HFFc6 (cell line): Measurements from ENCODE around the gene PIGR. TPM values are rescaled to one million over a fixed set of nuclear protein-coding genes. Genes with fewer than 3 reads are reported as not detected.

Experiments
- DNase-seq: peaks from one replicate; pipeline ENCODE4 v3.0.0-alpha.2; 2018
- H3K27ac Mint-ChIP-seq: 2 replicates; pipeline ENCODE4 v1.8.0; 2020; ENCODE audit warnings: mild to moderate bottlenecking, mixed read lengths
- H3K27me3 Mint-ChIP-seq: 2 replicates; pipeline ENCODE4 v1.8.0; 2021; ENCODE audit warnings: mild to moderate bottlenecking, moderate library complexity, mixed read lengths; ENCODE audit not compliant: insufficient read depth
- H3K36me3 Mint-ChIP-seq: 2 replicates; pipeline ENCODE4 v1.8.0; 2021; ENCODE audit warnings: low read depth, mixed read lengths
- H3K4me1 Mint-ChIP-seq: 2 replicates; pipeline ENCODE4 v1.8.0; 2020; ENCODE audit warnings: low read depth, mixed read lengths
- H3K4me3 Mint-ChIP-seq: 2 replicates; pipeline ENCODE4 v1.8.0; 2020; ENCODE audit warnings: mild to moderate bottlenecking, moderate library complexity, mixed read lengths
- H3K9me3 Mint-ChIP-seq: 2 replicates; pipeline ENCODE4 v1.8.0; 2020; ENCODE audit warnings: mild to moderate bottlenecking, mixed read lengths
- CTCF ChIP-seq: fragments of 200-600 bp; sonication (generic); IDR thresholded peaks from 2 replicates; pipeline ENCODE4 v1.5.0; 2021; ENCODE audit warnings: antibody characterized with exemption, mild to moderate bottlenecking
- total RNA-seq, 6 experiments: library from RNA; stranded (reverse); fragmentation: NEBNext Ultra II Directional; extraction: Animal tissue kit (Norgen Biotek cat#: 25700); gene quantifications; 2 replicates in 1 of 6; 3 replicates in 5 of 6; pipeline ENCODE4 v1.2.3, GENCODE V29; 2021

PIGR gene
- total RNA-seq, 6 experiments from 2014 or later = 0.14 to 0.26 TPM; not detected in 4

- DNase-seq = no peak
- no peaks in the 10 kb centered on the region for H3K36me3 Mint-ChIP-seq
- no peaks in the 10 kb centered on the region for H3K9me3 Mint-ChIP-seq
- H3K27ac Mint-ChIP-seq = no peak overlapping the region
- H3K27me3 Mint-ChIP-seq = peaks cover 15% of the 10 kb centered on the region
- TF ChIP-seq CTCF = no peak
- H3K4me3 Mint-ChIP-seq = no peak overlapping the region
- H3K4me1 Mint-ChIP-seq = peaks cover 4% of the 10 kb centered on the region
Measured at GRCh38 chr1:206915030-206915735, 31.1 kb downstream of the PIGR start.

- Mint-ChIP-seq H3K27ac (no peak overlapping the region), H3K4me3 (no peak overlapping the region), H3K9me3 (no peaks in the 10 kb centered on the region), H3K4me1 (peaks cover 4% of the 10 kb centered on the region), H3K27me3 (peaks cover 12% of the 10 kb centered on the region), H3K36me3 (no peaks in the 10 kb centered on the region)
- no peak for TF ChIP-seq CTCF
- DNase-seq = no peak
Measured at GRCh38 chr1:206913766-206914537, 32.3 kb downstream of the PIGR start.

GRCh38 chr1:206912445-206913095 is 33.7 kb downstream of the PIGR start:
- Mint-ChIP-seq H3K27me3 (peaks cover 10% of the 10 kb centered on the region), H3K4me3 (no peak overlapping the region), H3K9me3 (no peaks in the 10 kb centered on the region)

GRCh38 chr1:206911064-206911663 is 35.1 kb downstream of the PIGR start:
- H3K27ac Mint-ChIP-seq = no peak overlapping the region
- H3K36me3 Mint-ChIP-seq = peaks cover 5% of the 10 kb centered on the region; the same call in 1 of the 2 replicates
- peaks cover 6% of the 10 kb centered on the region for H3K27me3 Mint-ChIP-seq
- no peak overlapping the region for H3K4me3 Mint-ChIP-seq
- TF ChIP-seq CTCF = peak; percentile 97
- H3K9me3 Mint-ChIP-seq = no peaks in the 10 kb centered on the region
- peak; percentile 59 for DNase-seq
- H3K4me1 Mint-ChIP-seq = peaks cover 18% of the 10 kb centered on the region

More at GRCh38 chr1:206912445-206913095, 33.7 kb downstream of the PIGR start:
- H3K36me3 Mint-ChIP-seq = no peaks in the 10 kb centered on the region
- peaks cover 11% of the 10 kb centered on the region for H3K4me1 Mint-ChIP-seq
- no peak overlapping the region for H3K27ac Mint-ChIP-seq
- peak; percentile 76 for DNase-seq
- peak; percentile 95 for TF ChIP-seq CTCF

- Mint-ChIP-seq H3K27me3 (peaks cover 6% of the 10 kb centered on the region), H3K4me1 (peaks cover 30% of the 10 kb centered on the region), H3K4me3 (peak overlapping the region; percentile 37), H3K36me3 (peaks cover 11% of the 10 kb centered on the region), H3K27ac (no peak overlapping the region), H3K9me3 (no peaks in the 10 kb centered on the region)
- no peak for DNase-seq
- no peak for TF ChIP-seq CTCF
Measured at GRCh38 chr1:206909883-206910318, 36.4 kb downstream of the PIGR start.
